Right renal pelvis (tissue), 4 donors: ENCODE results near the gene DNAJB8. TPM values are rescaled to one million over a fixed set of nuclear protein-coding genes. Genes with fewer than 3 reads are reported as not detected.

Source experiments
- DNase-seq, 4 donors: peaks; one replicate each; pipeline ENCODE4 v3.0.0-alpha.2; 2013; ENCODE audit warnings: low read depth in 4 of 4, low spot score in 3 of 4, missing footprints in 1 of 4
- polyA plus RNA-seq, 4 donors: library from polyadenylated mRNA; unstranded; fragments of 120-200 nt; gene quantifications; one replicate each; pipeline ENCODE4 v1.2.1, GENCODE V29; 2013; ENCODE audit not compliant: insufficient read length in 4 of 4

Gene DNAJB8
- polyA plus RNA-seq, 4 donors: not detected

DNA sequence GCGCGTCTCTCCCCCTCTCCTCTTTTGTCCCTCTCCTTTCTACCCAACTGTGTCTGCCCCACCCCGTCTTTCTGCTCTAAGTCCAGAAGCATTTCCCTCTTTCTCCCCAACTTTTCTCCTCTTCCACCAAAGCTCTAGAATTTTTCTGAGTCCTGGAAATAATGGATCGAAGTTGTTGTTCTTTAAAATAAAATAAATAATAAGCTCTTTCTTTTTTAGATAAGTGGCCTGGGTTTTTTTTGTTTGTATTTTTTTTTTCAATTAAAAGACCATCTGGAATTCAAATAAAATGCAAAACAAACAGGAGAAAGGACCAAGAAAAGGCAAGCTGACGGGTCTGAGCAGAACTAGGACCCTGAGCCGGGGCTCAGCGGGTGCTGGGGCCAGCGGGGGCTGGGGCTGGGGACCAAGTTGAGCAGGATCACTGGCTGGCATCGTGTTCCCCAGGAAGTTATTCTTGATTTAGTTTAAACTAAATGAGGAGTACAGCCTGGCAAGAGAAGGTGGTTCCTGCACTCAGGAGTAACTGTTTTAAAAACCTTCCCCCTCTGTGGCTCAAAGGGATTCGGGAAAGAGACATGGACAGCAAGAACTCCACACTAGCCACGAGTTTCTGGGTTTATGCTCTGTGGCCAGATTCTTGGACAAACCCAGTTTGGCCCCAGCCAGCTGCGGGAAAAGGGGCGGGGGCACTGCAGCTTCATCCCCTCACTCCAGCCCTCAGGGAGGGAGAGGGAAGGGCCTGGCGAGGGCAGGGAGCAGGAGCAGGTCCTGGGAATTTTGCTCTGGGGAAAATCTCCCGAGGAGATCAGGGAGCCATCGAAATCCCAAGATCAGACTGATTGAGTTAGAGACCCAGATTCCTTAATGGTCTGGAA lies 18.0 kb upstream of the DNAJB8 start:
- no peak for DNase-seq

DNA sequence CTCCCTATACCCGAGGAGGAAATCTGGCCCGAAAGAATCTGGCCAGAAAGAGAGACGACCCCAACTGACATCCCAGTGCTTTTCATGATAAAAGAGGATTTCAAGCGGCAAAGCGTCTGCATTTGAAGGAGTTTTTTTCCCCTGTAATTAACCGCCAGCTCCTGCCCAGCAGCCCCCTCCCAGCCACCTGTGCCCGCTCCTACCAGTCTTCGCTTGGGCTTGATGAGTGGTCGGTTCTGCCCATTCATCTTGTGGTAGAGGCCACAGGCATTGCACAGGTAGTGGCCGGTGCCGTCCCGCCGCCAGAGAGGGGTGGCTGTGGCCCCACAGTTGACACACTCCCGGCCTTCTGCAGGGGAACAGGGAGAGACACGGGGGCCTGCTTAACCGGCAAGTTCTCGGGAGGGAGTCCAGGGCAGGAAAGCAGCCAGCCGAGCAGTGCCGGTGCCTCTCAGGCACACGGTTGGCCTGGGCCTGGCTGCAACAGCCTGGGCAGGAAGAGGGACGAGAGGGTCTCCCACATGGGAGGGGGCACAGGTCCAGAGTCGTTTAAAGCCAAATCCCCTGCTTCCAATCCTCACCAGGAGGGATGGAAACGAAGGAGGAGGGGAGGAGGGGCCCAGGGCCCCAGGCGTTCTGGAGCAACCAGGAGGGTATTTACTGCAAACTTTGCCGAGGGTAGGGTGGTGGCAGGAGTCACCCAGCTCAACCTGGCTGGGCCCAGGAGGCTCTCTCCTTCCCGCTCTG lies 17.1 kb upstream of the DNAJB8 start:
- DNase-seq: no peak

DNA sequence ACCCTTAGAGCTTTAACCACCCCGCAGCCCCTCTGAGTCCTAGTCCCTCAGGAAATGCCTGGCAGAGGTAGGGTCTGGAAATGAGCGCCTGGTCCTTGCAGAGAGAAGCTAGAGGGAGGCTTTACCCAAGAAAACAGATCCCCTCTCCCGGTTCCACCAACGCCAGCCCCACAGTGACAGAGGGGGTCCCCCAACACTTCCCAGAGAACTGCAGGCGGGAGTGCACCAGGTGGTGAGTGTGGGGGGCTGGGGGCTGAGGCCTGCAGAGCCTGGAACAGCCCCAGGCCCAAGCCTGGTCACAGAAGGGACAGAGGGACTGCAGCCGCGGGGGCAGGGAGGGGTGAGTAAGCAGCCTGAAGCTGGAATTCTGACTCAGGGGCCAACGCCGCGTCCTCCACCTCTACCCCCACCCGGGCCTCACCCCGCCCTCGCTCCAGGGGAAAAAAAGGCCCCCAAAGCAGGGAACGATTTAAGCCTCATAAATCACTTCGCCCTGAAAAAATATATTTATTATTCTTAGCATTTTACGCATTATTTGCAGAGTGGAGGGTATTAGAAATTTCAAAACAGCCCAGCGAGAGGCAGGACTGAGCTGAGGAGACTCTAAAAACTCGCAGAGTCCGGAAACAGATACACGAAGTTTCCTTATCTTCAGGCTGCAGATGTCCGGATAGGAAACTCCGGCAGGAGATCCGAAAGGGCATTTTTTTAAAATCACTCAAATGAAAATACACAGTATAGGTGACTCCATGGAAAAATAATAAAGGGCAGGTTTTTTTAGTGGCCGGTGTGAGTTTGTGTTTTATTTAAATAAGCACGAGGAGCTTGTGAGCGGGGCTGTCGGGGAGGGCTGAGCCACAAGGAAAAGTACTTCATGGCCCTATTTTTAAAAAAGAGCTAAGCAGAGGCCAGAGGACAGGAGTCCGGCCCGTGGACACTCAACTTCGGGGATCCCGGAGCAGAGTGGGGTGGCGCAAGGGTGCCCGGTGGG lies 16.3 kb upstream of the DNAJB8 start:
- DNase-seq: no peak

DNA sequence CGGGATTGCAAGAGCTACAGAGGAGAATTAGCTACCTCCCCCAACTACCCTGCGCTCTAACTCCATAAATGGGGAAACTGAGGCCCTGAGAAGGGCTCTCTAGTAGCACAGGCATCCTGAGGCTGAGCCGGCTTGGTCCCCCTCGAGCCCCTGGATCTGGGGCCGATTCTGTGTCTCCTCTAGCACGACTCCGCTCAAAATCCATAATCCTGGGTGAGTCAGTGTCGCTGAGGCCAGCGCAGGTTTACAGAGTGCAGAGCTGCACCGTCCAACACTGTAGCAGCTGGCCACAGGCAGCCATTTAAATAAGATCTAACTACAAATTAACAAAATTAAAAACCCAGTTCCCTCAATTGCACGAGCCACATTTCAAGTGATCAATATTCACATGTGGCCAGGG lies 15.5 kb upstream of the DNAJB8 start:
- no peak for DNase-seq

DNA sequence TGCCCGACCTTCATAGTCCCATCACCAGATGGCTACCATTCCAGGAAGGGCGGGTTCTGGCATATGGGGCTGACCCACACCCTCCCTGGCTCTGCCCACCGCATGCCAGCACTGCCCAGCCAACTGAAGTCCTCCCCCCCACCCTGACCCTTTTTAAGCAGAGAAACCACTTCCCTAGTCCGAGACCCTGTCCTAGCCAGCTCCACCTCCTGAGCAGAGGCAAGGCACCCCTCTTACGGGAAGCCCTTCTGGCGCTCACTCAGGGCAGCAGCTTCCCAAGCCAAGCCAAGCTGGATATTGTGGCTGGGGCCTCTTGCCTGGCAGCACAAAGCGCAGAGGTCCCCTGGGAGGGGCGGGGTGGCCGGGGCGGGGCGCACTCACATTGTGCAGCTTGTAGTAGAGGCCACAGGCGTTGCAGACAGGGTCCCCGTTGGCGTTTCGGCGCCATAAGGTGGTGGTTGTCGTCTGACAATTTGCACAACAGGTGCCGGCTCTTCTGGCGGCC lies 14.8 kb upstream of the DNAJB8 start:
- no peak for DNase-seq

DNA sequence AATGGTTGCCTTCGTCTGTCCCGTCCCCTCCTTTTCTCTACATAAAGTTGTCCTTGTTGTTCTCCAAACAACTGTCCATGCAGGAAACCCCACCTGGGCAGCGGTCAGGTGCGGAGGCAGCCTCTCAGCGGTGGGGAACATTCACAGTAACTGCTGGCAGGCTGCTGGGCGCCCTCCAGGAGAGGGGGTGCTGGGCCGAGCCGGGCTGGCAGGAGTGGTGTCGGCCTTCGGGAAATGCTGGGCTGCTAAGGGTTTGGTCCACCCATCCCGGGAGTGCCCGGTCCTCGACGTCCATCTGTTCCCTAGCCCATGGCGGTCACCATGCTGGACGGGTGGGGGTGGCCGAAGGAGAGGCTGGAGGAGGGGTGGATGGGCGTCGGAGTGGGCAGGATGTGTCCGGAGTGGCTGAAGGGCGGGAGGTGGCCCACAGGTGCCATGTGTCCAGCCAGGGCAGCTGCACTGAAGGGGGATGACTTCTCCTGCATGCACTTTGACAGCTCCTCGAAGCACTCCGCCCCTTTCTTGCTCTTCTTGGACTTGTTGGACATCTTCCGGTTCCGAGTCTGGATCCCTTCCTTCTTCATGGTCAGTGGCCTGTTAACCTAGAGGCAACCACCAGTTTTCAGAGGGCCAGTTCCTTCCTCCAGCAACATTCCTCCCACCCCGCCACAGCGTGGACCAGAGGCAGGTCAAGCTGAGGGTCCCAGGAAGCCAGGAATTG lies 14.2 kb upstream of the DNAJB8 start:
- no peak for DNase-seq

DNA sequence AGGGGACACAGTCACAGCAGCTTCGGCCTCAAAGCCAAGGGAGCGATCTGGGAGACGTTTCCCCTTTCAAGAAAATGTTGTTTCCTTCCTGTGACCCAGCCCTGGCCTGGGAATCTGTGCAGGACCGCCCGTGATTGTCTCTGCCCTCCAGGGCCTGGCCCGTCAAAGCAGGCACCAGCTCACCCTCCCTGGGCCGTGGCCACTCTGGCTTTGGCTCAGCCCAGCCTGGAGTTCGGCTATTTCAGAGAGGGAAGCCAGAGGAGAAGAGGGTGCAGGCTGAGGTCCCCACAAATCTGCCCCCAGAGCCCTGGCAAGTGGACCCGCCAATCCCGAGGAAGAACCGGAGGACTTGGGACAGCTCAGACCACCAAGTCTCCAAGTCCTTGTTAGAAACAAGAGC lies 13.6 kb upstream of the DNAJB8 start:
- no peak for DNase-seq

DNA sequence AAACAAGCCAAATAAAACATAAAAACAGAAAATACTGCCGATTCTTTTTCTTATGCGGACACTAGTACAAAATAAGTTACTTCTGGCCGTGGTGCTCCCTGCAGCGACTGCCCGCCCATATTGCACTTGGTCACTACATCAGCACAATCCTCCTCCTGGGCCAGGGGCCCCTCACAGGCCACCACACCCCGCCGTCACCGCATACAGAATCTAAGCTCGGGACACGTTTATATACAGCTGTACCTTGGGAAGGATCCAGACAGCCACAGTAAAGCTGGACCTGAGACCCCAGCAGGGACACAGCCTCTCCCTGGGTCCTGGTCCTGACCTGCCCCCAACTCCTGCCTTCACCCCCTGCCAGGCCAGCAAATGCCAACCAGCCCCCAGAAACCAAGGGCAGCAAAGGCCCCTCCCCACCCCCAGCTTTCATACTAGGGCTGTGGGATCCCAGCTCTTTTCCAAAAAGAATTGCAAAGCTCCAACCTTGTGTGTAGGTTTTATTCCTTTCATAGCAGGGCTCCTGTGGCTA lies 12.9 kb upstream of the DNAJB8 start:
- DNase-seq: no peak

DNA sequence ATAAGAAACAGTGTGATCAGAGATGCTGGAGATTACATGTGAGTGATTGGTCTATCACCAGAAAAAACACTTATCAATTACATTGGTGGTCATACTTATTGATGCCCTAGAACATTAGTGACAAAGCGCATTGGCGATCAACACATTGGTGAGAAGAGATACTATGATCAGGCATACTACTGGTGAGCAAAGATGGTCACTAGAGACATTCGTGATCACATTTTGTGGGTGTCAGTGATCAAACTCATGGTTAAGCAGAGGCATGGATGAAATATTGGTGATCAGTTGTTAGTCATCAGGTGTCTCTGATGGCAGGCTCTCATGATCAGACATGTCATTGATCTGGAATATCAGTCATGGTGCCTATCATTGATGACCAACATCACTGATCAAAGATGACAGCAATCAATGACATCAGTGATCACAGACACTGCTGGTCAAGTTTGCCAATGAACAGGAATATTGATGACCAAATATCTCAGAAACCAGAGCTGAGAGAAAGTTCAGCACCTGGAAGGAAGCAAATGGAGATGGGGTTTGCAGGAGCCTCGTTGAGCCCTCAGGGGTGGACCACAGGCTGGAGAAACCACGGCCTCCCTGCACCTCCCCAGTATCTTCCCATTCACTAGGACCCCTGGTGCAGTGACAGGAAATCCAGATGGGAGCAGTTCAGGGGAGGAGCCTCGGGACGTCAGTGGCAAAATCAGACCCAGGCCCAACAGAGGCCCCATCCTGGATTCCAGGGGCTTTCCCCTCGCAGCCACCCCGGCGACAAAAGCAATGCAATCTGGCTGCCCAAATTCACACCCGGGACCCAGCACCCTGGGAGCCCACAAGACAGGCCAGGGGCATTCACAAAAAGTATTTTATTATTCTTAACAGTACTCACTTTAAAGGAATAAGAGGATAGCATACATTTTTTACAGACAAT lies 12.2 kb upstream of the DNAJB8 start:
- DNase-seq: no peak

DNA sequence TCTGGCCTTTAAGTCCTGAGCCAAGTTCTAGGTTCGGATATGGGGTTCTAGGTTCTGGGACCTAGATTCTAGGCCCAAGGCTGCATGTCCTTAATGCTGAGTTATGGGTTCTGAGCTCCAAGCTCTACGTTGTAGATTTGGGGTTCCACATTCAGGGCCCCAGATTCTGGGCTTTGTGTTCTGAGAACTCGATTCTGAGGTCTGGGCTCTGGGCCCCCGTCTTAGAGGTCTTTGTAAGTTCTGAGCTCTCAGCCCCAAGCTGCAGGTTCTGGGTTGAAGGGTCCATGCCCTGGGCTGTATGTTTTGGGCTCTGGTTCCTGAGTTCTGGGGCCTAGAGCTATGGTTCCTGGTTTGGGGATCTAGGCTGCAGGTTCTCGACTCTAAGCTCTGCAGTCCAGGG lies 10.0 kb upstream of the DNAJB8 start:
- no peak for DNase-seq

DNA sequence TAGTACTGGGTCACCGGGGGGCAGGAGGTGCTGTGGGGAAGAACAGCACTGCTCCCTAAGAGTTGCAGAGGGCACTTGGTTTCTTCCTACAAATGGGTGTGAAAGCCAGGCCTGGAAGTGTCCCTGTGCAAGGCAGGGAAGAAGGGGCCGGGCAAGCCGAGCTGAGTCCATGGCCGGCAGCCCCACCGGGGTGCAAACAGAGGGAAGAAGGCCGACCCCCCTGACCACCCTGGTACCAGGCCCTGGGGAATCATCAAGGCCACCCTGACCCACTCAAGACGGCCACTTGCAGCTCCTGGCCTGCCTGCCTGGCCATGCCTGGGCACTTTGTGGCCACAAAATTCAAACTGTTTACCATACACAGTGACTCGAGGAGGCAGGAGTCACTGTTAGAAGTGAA lies 8.7 kb upstream of the DNAJB8 start:
- DNase-seq: no peak

DNA sequence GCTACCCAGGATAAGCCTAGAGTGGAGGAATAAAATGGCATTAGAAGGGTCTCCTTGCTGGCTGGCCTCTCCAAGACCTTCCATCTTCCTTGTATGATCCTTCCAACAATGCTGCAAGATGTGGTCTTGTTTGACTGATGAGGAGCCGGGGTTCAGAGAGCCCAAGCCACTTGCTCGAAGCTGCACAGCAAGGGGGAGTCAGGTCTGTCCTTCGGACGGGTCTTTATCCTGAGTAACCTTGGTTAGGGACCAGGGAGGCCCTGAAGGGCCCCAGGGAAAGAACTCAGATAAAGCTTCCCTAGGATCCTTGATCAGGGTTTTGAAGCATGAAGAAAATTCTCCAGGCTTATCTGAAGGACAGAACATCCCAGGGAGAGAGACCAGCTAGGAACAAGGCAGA lies 7.0 kb upstream of the DNAJB8 start:
- DNase-seq: no peak

DNA sequence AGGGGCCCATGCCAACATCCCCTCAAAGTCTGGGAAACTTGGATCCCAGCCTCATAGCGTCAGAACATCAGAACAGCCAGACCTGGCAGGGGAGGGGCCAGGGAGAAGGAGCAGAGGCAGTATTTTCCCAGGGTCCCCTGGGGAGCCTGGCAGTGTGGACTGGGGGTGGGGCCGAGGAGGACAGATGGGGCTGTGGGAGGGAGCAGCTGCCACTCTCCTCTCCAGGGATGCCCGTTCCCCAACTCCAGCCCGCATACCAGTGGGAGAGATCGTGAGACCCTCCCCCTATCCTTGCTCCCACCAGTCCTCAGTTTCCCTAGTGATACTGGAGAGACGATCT lies 6.5 kb upstream of the DNAJB8 start:
- DNase-seq: no peak

DNA sequence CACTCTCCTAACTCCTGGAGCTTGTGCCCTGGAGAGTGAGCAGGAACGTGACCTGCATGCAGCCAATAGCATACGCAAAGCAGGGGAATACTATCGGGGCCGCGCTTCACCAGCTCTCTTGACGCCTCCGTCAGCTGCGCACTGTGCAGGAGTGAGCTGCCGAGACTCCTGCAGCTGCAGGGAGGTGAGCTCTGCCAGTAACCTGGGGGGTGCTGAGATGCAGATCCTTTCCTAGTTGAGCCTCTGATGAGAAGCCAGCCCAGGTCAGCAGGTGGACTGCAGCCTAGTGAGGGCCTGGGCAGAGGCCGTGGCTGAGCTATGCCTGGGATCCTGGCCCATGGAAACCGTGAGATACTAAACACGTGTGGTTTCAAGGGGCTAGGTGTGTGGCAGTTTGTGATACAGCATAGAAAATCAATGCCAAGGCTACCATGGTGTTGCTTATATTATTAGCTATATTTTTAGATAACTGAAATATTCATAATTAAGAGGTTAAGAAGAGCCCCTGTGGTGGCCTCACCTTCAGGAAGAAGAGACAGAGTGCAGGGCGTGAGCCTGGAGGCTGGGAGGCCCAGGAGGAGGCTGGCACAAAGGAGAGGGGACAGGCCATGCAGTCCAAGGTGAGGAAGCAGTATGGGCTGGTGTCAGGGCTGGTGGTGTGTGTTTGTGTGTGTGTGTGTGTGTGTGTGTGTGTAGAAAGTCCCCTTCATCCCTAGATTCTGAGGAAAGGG lies 5.9 kb upstream of the DNAJB8 start:
- no peak for DNase-seq

DNA sequence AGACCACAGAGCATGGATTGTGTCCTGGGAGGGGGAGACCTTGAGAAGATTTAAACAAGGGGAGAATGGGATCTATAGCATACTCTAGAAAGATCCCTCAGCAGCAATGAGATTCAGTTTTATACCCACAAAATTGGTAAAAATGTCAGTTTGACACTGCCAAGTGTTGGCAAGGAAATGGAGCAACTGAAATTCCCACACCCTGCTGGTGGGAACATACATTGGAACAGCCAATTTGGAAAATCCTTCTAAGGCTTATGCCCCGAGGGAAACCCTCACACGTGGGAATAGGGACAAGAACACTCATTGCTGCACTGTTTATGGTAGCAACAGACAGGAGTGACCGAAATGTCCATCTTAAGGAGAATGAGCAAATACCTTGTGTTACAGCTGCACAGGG lies 5.0 kb upstream of the DNAJB8 start:
- DNase-seq: no peak

DNA sequence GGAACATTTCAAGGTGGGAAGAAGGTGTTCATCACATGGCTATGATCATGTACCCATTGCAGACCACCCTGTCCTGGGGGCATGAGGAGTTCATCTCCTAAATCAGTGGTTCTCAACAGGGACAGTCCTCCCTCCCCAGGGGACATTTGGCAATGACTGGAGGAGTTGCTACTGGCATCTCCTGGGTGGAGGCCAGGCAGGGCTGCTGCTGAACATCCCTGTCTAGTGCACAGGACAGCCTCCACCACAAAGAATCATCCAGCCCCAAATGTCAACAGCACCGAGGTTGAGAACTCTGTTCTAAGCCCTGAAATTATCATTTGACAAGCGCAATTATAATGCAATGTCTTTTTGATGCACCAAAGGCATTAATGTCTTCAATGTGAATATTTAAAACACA lies 4.4 kb upstream of the DNAJB8 start:
- no peak for DNase-seq

DNA sequence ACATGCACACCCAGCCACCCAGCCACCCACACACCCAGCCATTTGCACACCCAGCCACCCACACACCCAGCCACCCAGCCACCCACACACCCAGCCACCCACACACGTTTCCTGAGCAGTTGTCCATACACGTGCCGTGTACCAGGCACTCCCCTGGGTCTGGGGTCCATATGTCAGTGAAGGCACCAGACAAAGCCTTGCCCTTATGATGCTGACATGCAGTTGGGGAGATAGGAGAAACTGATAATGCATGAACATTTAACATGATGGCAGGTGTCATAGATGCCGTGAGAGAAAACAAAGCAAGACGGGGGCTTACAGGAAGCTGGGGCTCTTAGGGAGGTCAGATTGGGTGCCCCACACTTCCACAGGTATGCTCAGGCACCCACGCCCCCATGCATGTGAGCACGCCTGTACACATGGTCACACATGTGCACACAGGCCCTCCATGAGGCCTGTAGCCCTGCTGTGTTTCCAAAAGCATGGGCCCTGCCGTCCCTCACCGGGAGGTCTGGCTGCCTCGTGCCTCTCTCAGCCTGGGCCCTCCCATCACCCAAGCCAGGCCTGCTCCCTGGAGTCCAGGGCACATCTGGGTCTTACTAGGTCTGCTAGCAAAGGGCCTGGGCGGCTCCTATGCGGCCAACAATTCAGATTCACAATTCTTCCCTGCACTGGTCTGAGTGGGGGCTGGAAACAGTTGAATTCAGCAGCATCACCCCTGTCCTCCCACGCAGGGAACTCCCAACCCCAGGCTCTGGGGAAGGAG lies 3.6 kb upstream of the DNAJB8 start:
- DNase-seq: no peak
